ENCODE data around the gene MRI1.
"Not testable (repeated sequence)": the region's sequence is repeated elsewhere in the genome, so short reads cannot be mapped to it uniquely, and the experiment has no call there.

Gene MRI1

GRCh38 chr19:13761423-13761822, 2.9 kb upstream of the MRI1 start:
- no peak for DNase-seq (ENCODE audit: low read depth in 3 of 3)

GRCh38 chr19:13762635-13763235, 1.6 kb upstream of the MRI1 start:
- DNase-seq (ENCODE audit: low read depth in 3 of 3): no peak

- no peak for DNase-seq (ENCODE audit: low read depth in 3 of 3)
These were observed 1.1 kb upstream of the MRI1 start for GRCh38 chr19:13763265-13763664.

- peak in 1 of 3 experiments; percentile 50 for DNase-seq (ENCODE audit: low read depth in 3 of 3)
These were observed 586 bp downstream of the MRI1 start for GRCh38 chr19:13764821-13765394.

GRCh38 chr19:13765395-13766094, 1.2 kb downstream of the MRI1 start:
- DNase-seq (ENCODE audit: low read depth in 3 of 3): no peak

- DNase-seq (ENCODE audit: low read depth in 3 of 3): no peak
These were observed 1.8 kb downstream of the MRI1 start for GRCh38 chr19:13766095-13766481.

- DNase-seq (ENCODE audit: low read depth in 3 of 3): no peak
These were observed 4.2 kb downstream of the MRI1 start for GRCh38 chr19:13768510-13768909.

- DNase-seq (ENCODE audit: low read depth in 3 of 3): no peak
These were observed 5.8 kb downstream of the MRI1 start for GRCh38 chr19:13770013-13770635.

- peak; percentile 77 to 87 (median 85) for DNase-seq (ENCODE audit: low read depth in 3 of 3)
These were observed 10.2 kb downstream of the MRI1 start, which contains the start of gene C19orf53 for GRCh38 chr19:13774217-13775191. TSS of gene C19orf53 (plus strand) at chr19:13774456. CDS start at chr19:13774478, 22 bp downstream.

- DNase-seq (ENCODE audit: low read depth in 3 of 3): no peak
These were observed 14.1 kb downstream of the MRI1 start for GRCh38 chr19:13778398-13778797.

GRCh38 chr19:13778847-13779246, 14.5 kb downstream of the MRI1 start:
- DNase-seq (ENCODE audit: low read depth in 3 of 3): no peak

- not testable (repeated sequence) for DNase-seq (ENCODE audit: low read depth in 3 of 3)
These were observed 15.5 kb downstream of the MRI1 start for GRCh38 chr19:13779794-13780193.

- no peak for DNase-seq (ENCODE audit: low read depth in 3 of 3)
These were observed 17.2 kb downstream of the MRI1 start for GRCh38 chr19:13781547-13781946.

- no peak for DNase-seq (ENCODE audit: low read depth in 3 of 3)
These were observed 18.2 kb downstream of the MRI1 start for GRCh38 chr19:13782537-13782936.

GRCh38 chr19:13783565-13784500, 19.5 kb downstream of the MRI1 start:
- DNase-seq (ENCODE audit: low read depth in 3 of 3): no peak

GRCh38 chr19:13784731-13785452, 20.6 kb downstream of the MRI1 start:
- peak; percentile 35 to 68 (median 51) for DNase-seq (ENCODE audit: low read depth in 3 of 3)

- DNase-seq (ENCODE audit: low read depth in 3 of 3): no peak
These were observed 24.7 kb downstream of the MRI1 start for GRCh38 chr19:13788991-13789390.

GRCh38 chr19:13790354-13790753, 26.0 kb downstream of the MRI1 start:
- no peak for DNase-seq (ENCODE audit: low read depth in 3 of 3)

GRCh38 chr19:13793317-13793716, 29.0 kb downstream of the MRI1 start:
- not testable (repeated sequence) for DNase-seq (ENCODE audit: low read depth in 3 of 3)

GRCh38 chr19:13794398-13794756, 30.1 kb downstream of the MRI1 start:
- no peak for DNase-seq (ENCODE audit: low read depth in 3 of 3)
